Neural cell (in vitro differentiated cells): ENCODE measurements around the gene LCN2.
"Not testable (repeated sequence)": the region's sequence is repeated elsewhere in the genome, so short reads cannot be mapped to it uniquely, and the experiment has no call there.

Experiments
- EP300 ChIP-seq: fragments of 450-650 bp; conservative IDR thresholded peaks from 2 replicates; pipeline ENCODE4 v1.6.1; 2014; ENCODE audit warnings: antibody characterized with exemption, mild to moderate bottlenecking, moderate library complexity; ENCODE audit not compliant: poor library complexity, severe bottlenecking
- EZH2 ChIP-seq: fragments of 200-600, 300-800 bp; shearing (Covaris generic), sonication (generic); IDR thresholded peaks from 2 replicates; pipeline ENCODE4 v1.6.1; 2014; ENCODE audit warnings: antibody characterized with exemption, low read length, borderline replicate concordance, mild to moderate bottlenecking; ENCODE audit not compliant: insufficient read depth, poor library complexity, severe bottlenecking
- POLR2AphosphoS5 ChIP-seq: IDR thresholded peaks from 2 replicates; pipeline ENCODE4 v1.6.1; 2012
- RAD21 ChIP-seq: fragments of 450-650 bp; conservative IDR thresholded peaks from 2 replicates; pipeline ENCODE4 v1.6.1; 2014; ENCODE audit warnings: antibody characterized with exemption, mild to moderate bottlenecking, moderate library complexity
- SMC3 ChIP-seq: fragments of 450-650 bp; conservative IDR thresholded peaks from 2 replicates; pipeline ENCODE4 v1.6.1; 2014; ENCODE audit warnings: antibody characterized with exemption, mild to moderate bottlenecking, moderate library complexity; ENCODE audit not compliant: poor library complexity
- TF ChIP-seq, protein P1 (sequence below): fragments of 450-650 bp; IDR thresholded peaks from 2 replicates; pipeline ENCODE4 v1.5.1; 2014; ENCODE audit warnings: antibody characterized with exemption, mild to moderate bottlenecking, moderate library complexity; ENCODE audit not compliant: poor library complexity, severe bottlenecking
- TF ChIP-seq, protein P2 (sequence below): IDR thresholded peaks from 2 replicates; pipeline ENCODE4 v1.6.1; 2012; ENCODE audit warnings: borderline replicate concordance

DNA sequence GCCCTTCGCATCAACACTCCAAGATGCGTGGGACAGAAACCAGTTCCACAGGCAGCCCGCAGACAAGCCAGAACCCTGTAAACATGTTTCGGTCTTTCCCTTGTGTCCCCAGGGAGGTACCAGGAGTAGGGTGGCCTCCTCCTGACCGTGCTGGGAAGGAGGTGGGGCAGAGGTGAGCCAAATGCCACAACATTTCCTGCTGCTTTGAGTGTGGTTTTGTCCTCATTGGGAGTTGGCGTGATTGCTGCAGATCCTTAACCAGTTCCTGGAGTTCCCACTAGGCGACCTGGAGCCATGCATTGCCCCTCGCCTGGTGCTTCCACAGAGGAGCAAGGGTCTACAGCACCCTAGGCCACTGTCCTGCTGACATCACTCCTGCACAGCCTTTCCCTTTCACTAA is 13.7 kb upstream of the LCN2 start:
- TF ChIP-seq, protein P1, sequence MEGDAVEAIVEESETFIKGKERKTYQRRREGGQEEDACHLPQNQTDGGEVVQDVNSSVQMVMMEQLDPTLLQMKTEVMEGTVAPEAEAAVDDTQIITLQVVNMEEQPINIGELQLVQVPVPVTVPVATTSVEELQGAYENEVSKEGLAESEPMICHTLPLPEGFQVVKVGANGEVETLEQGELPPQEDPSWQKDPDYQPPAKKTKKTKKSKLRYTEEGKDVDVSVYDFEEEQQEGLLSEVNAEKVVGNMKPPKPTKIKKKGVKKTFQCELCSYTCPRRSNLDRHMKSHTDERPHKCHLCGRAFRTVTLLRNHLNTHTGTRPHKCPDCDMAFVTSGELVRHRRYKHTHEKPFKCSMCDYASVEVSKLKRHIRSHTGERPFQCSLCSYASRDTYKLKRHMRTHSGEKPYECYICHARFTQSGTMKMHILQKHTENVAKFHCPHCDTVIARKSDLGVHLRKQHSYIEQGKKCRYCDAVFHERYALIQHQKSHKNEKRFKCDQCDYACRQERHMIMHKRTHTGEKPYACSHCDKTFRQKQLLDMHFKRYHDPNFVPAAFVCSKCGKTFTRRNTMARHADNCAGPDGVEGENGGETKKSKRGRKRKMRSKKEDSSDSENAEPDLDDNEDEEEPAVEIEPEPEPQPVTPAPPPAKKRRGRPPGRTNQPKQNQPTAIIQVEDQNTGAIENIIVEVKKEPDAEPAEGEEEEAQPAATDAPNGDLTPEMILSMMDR = not testable (repeated sequence)
- TF ChIP-seq EZH2, EP300, POLR2AphosphoS5, RAD21, SMC3: not testable (repeated sequence)
- TF ChIP-seq, protein P2, sequence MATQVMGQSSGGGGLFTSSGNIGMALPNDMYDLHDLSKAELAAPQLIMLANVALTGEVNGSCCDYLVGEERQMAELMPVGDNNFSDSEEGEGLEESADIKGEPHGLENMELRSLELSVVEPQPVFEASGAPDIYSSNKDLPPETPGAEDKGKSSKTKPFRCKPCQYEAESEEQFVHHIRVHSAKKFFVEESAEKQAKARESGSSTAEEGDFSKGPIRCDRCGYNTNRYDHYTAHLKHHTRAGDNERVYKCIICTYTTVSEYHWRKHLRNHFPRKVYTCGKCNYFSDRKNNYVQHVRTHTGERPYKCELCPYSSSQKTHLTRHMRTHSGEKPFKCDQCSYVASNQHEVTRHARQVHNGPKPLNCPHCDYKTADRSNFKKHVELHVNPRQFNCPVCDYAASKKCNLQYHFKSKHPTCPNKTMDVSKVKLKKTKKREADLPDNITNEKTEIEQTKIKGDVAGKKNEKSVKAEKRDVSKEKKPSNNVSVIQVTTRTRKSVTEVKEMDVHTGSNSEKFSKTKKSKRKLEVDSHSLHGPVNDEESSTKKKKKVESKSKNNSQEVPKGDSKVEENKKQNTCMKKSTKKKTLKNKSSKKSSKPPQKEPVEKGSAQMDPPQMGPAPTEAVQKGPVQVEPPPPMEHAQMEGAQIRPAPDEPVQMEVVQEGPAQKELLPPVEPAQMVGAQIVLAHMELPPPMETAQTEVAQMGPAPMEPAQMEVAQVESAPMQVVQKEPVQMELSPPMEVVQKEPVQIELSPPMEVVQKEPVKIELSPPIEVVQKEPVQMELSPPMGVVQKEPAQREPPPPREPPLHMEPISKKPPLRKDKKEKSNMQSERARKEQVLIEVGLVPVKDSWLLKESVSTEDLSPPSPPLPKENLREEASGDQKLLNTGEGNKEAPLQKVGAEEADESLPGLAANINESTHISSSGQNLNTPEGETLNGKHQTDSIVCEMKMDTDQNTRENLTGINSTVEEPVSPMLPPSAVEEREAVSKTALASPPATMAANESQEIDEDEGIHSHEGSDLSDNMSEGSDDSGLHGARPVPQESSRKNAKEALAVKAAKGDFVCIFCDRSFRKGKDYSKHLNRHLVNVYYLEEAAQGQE = not testable (repeated sequence)
